ENCODE measurements around the gene PKD1L1.
"Not testable (repeated sequence)": the region's sequence is repeated elsewhere in the genome, so short reads cannot be mapped to it uniquely, and the experiment has no call there.

DNA sequence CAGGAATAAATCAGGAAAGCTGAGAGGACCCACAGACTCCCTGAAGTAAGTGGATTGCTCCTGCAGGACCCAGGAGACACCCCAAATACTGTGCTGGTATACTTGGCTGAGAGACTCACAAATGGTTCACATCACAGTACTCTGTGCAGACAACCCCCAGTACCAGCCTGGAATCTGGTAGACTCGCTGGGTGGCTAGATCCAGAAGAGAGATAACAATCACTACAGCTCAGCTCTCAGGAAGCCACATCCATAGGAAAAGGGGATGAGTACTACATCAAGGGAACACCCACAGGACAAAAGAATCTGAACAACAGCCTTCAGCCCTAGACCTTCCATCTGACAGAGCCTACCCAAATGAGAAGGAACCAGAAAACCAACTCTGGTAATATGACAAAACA lies 31.8 kb downstream of the PKD1L1 start:
- TF ChIP-seq, protein P1, sequence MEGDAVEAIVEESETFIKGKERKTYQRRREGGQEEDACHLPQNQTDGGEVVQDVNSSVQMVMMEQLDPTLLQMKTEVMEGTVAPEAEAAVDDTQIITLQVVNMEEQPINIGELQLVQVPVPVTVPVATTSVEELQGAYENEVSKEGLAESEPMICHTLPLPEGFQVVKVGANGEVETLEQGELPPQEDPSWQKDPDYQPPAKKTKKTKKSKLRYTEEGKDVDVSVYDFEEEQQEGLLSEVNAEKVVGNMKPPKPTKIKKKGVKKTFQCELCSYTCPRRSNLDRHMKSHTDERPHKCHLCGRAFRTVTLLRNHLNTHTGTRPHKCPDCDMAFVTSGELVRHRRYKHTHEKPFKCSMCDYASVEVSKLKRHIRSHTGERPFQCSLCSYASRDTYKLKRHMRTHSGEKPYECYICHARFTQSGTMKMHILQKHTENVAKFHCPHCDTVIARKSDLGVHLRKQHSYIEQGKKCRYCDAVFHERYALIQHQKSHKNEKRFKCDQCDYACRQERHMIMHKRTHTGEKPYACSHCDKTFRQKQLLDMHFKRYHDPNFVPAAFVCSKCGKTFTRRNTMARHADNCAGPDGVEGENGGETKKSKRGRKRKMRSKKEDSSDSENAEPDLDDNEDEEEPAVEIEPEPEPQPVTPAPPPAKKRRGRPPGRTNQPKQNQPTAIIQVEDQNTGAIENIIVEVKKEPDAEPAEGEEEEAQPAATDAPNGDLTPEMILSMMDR (IDR thresholded peaks at IDR 0.05), result not testable (repeated sequence)
- TF ChIP-seq EZH2 (IDR thresholded peaks at IDR 0.05; ENCODE audit: borderline replicate concordance, insufficient read depth, low read depth, low read length, poor library complexity, severe bottlenecking), result not testable (repeated sequence)

All from B cell (primary cell).